Spleen (tissue), 11 donors: ENCODE results near the gene METTL21C. TPM values are rescaled to one million over a fixed set of nuclear protein-coding genes. Genes with fewer than 3 reads are reported as not detected.

Source experiments
- DNase-seq: peaks from one replicate; pipeline ENCODE4 v3.0.0-alpha.2; 2020
- H3K27ac ChIP-seq, 8 donors: fragments of 200-600 bp; sonication (generic) in 7 of 8; 1 replicate in 4 of 8; 2 replicates in 4 of 8; pipeline versions ENCODE4 v1.5.0 to v1.8.0; 2016 to 2021; ENCODE audit warnings: inconsistent platforms in 4 of 8, mild to moderate bottlenecking in 4 of 8, moderate library complexity in 1 of 8
- H3K27me3 ChIP-seq, 7 donors: fragments of 200-600 bp; sonication (generic) in 6 of 7; replicated peaks in 1 of 7; 1 replicate in 4 of 7; 2 replicates in 3 of 7; pipeline versions ENCODE4 v1.5.0 to v1.8.0; 2016 to 2021; ENCODE audit warnings: inconsistent platforms in 3 of 7, mild to moderate bottlenecking in 1 of 7
- H3K36me3 ChIP-seq, 6 donors: fragments of 200-600 bp; sonication (generic) in 5 of 6; 1 replicate in 4 of 6; 2 replicates in 2 of 6; pipeline versions ENCODE4 v1.5.0 to v1.8.0; 2016 to 2021; ENCODE audit warnings: inconsistent platforms in 2 of 6
- H3K4me1 ChIP-seq, 6 donors: fragments of 200-600 bp; sonication (generic) in 5 of 6; 1 replicate in 3 of 6; 2 replicates in 3 of 6; pipeline versions ENCODE4 v1.5.0 to v1.8.0; 2016 to 2021; ENCODE audit warnings: inconsistent platforms in 3 of 6
- H3K4me3 ChIP-seq, 8 donors: fragments of 200-600 bp; sonication (generic) in 7 of 8; 1 replicate in 4 of 8; 2 replicates in 4 of 8; pipeline versions ENCODE4 v1.5.0 to v1.8.0; 2016 to 2021; ENCODE audit warnings: inconsistent platforms in 4 of 8, mild to moderate bottlenecking in 4 of 8, moderate library complexity in 2 of 8
- H3K9me3 ChIP-seq, 8 donors: fragments of 200-600 bp; sonication (generic) in 7 of 8; 1 replicate in 4 of 8; 2 replicates in 4 of 8; pipeline versions ENCODE4 v1.5.0 to v1.8.0; 2016 to 2021; ENCODE audit warnings: inconsistent platforms in 4 of 8
- POLR2A ChIP-seq, 3 donors: fragments of 450-650 bp; IDR thresholded peaks; one replicate each; pipeline ENCODE4 v1.5.1; 2017; ENCODE audit warnings: antibody characterized with exemption in 3 of 3, mild to moderate bottlenecking in 1 of 3
- POLR2AphosphoS5 ChIP-seq, 3 donors: sonication (generic); formaldehyde crosslinking; IDR thresholded peaks; one replicate each; pipeline ENCODE4 v1.5.1; 2017; ENCODE audit warnings: antibody characterized with exemption in 3 of 3
- WGBS, 5 donors: extraction: QIAGEN DNeasy Blood & Tissue Kit in 3 of 5; methylation state at CpG; one replicate each; pipeline versions ENCODE4 v1.1.5 to v1.1.7; 2013 to 2018; 5-methylcytosine and 5-hydroxymethylcytosine counted together
- intact Hi-C: fragments of 100-400 bp; cut with DNase I; formaldehyde crosslinking; loops from one replicate; pipeline ENCODE4 v1.15.0; 2023; ENCODE audit warnings: low total_unique reads
- polyA plus RNA-seq, 3 donors: library from polyadenylated mRNA; stranded (reverse); fragments of 200-250 nt; gene quantifications; one replicate each; pipeline ENCODE4 v1.2.1, GENCODE V29; 2013
- total RNA-seq, 7 donors: library from RNA; depleted of rRNA in 3 of 7; stranded (reverse); fragments of >200 nt in 3 of 7; fragmentation: NEBNext Ultra II Directional in 4 of 7; extraction: Animal tissue kit (Norgen Biotek cat#: 25700) in 4 of 7; gene quantifications; one replicate each; pipeline versions ENCODE4 v1.1.0 to v1.2.1, GENCODE V29; 2016 to 2021
- TF ChIP-seq, protein P1 (sequence below), 11 experiments: fragments of 200-600 bp in 7 of 11; fragments of 450-650 bp in 4 of 11; sonication (generic) in 4 of 11; IDR thresholded peaks in 8 of 11; conservative IDR thresholded peaks in 3 of 11; 1 replicate in 7 of 11; 2 replicates in 4 of 11; pipeline versions ENCODE4 v1.4.0 to v1.8.0; 2016 to 2021; ENCODE audit warnings: antibody characterized with exemption in 11 of 11, inconsistent platforms in 4 of 11, mild to moderate bottlenecking in 1 of 11
- donor health status: healthy with polysubstance abuse.
- donor health status: DM: no; HTN: no; CAD: no; lungs with moderate emphysema.
- donor health status: DM: no; HTN: no; CAD: no.
- donor health status: Bipolar disorder and iron deficiency.
- donor health status: healthy.
- donor health status: DM: no; HTN: no; CAD: no.
- donor health status: DM: yes; HTN: yes; CAD: no.

METTL21C gene
- total and polyA plus RNA-seq, 10 donors: not detected

DNA sequence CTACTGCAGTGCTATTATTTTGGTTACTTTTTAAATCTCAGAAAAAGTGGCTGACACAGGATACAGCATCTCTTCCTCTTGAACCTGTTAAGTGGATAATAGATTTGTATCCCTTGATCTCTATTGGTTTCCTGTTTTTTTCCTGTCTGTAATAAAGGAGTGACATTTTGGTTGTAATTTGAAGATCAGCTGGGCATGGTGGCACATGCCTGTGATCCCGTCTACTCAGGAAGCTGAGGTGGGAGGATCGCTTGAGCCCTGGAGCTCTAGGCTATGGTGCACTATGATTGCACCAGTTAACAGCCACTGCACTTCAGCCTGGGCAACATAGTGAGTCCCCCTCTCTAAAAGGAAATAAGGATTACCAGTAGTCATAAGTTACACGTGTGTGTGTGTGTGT, 46.8 kb downstream of the METTL21C start:
- TF ChIP-seq POLR2A (IDR thresholded peaks at IDR 0.05) (no peak), POLR2AphosphoS5 (IDR thresholded peaks at IDR 0.05) (no peak)
- TF ChIP-seq, protein P1, sequence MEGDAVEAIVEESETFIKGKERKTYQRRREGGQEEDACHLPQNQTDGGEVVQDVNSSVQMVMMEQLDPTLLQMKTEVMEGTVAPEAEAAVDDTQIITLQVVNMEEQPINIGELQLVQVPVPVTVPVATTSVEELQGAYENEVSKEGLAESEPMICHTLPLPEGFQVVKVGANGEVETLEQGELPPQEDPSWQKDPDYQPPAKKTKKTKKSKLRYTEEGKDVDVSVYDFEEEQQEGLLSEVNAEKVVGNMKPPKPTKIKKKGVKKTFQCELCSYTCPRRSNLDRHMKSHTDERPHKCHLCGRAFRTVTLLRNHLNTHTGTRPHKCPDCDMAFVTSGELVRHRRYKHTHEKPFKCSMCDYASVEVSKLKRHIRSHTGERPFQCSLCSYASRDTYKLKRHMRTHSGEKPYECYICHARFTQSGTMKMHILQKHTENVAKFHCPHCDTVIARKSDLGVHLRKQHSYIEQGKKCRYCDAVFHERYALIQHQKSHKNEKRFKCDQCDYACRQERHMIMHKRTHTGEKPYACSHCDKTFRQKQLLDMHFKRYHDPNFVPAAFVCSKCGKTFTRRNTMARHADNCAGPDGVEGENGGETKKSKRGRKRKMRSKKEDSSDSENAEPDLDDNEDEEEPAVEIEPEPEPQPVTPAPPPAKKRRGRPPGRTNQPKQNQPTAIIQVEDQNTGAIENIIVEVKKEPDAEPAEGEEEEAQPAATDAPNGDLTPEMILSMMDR (IDR thresholded peaks at IDR 0.05 in 8 of 11, conservative IDR thresholded peaks at IDR 0.05 in 3 of 11): no peak
- Histone ChIP-seq H3K9me3 (no peaks in the 10 kb centered on the region), H3K4me1 (no peaks in the 10 kb centered on the region), H3K27ac (no peak overlapping the region), H3K36me3 (peaks cover 0 to 100% (median 71%) of the 10 kb centered on the region in 6 donors), H3K4me3 (no peak overlapping the region), H3K27me3 (no peaks in the 10 kb centered on the region)
- WGBS, 5 donors: 52 to 77% (median 69%) methylated on average over 3 of the region's 3 CpGs
- intact Hi-C loops: loop anchor here (10.0 kb wide), 1 partner anchor 53 kb away; the partner anchor contains the start of gene TPP2
- no peak for DNase-seq

DNA sequence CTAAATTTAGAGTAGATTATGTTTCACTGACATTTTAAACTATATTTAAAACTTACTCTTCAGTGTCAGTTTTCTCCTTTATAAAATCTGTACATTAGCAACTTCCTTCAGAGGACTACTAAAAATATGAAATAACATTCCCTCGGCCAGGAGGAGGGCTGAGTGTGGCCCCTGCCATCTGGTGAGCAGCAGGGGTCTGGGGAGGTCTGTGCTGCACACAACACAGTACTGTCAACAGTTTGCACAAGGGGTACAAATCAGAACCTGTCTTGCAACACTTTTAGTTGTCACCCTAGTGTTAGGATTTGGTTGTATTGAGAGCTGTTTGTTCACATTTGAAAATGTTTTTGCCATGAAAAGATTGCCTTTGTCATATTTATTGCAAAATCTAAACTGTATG, 49.1 kb downstream of the METTL21C start:
- Histone ChIP-seq H3K4me1 (no peaks in the 10 kb centered on the region), H3K9me3 (no peaks in the 10 kb centered on the region), H3K27ac (no peak overlapping the region), H3K36me3 (peaks cover 0 to 100% (median 77%) of the 10 kb centered on the region in 6 donors), H3K27me3 (no peaks in the 10 kb centered on the region), H3K4me3 (no peak overlapping the region)
- intact Hi-C loops: loop anchor here (10.0 kb wide), 1 partner anchor 51 kb away; the partner anchor contains the start of gene TPP2
- TF ChIP-seq POLR2AphosphoS5 (IDR thresholded peaks at IDR 0.05) (no peak), POLR2A (IDR thresholded peaks at IDR 0.05) (no peak)
- TF ChIP-seq, protein P1 (IDR thresholded peaks at IDR 0.05 in 8 of 11, conservative IDR thresholded peaks at IDR 0.05 in 3 of 11): no peak
- 81 to 96% (median 88%) methylated on average over 1 of the region's 1 CpG for WGBS, 5 donors
- DNase-seq: no peak

DNA sequence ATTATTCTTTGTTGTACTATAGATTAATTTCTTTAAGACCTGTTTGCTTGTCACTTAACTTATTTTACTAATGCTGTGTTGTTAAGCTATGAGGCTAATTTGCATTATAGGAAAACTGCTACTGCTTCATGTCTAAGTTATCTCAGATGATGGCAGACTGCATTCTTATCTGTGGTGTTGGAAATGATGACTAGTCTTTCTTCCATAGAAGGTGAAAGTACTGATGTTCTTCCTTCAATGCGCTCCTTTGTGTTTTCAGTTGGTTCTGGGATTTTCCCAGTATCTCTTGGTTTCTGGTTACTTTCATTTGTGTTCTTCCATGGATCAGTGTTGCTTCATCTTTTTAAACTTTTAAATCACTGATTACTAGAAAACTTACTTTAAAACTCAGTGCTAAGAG, 51.2 kb downstream of the METTL21C start:
- Histone ChIP-seq H3K4me1 (peaks cover 0 to 3% (median 0%) of the 10 kb centered on the region in 6 donors), H3K36me3 (peaks cover 0 to 100% (median 73%) of the 10 kb centered on the region in 6 donors), H3K27me3 (no peaks in the 10 kb centered on the region), H3K4me3 (no peak overlapping the region), H3K9me3 (no peaks in the 10 kb centered on the region), H3K27ac (no peak overlapping the region)
- TF ChIP-seq POLR2AphosphoS5 (IDR thresholded peaks at IDR 0.05): no peak
- TF ChIP-seq, protein P1 (IDR thresholded peaks at IDR 0.05 in 8 of 11, conservative IDR thresholded peaks at IDR 0.05 in 3 of 11): no peak
- TF ChIP-seq POLR2A (IDR thresholded peaks at IDR 0.05): no peak
- DNase-seq: no peak
- WGBS, 5 donors: 86 to 97% (median 92%) methylated on average over 1 of the region's 1 CpG
- intact Hi-C loops: loop anchor here (10.0 kb wide), 1 partner anchor 49 kb away; the partner anchor contains the start of gene TPP2

DNA sequence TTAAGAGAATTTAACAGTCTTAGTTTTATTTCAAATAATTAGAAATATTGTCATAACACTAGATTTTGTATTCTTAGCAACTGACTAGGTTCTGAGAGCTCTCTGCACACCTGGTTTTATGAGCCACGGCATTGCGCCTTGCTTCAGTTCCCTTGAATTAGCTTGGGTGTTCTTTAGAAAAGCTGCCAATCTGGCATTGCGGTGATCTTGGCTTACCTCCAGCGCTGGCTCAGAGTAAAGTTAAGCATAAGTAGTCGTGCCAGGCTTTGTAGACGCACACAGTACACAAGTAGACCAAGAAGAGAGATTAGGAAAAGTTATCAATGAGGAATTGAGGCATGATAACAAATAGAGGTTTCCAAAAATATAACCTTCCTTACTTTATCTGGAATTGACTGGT, 52.4 kb downstream of the METTL21C start:
- Histone ChIP-seq H3K4me3 (no peak overlapping the region), H3K27ac (no peak overlapping the region), H3K27me3 (no peaks in the 10 kb centered on the region), H3K9me3 (no peaks in the 10 kb centered on the region), H3K36me3 (peaks cover 0 to 100% (median 75%) of the 10 kb centered on the region in 6 donors), H3K4me1 (peaks cover 0 to 9% (median 0%) of the 10 kb centered on the region in 6 donors)
- WGBS, 5 donors: 94 to 98% (median 95%) methylated on average over 6 of the region's 6 CpGs
- DNase-seq: no peak
- no peak for TF ChIP-seq POLR2AphosphoS5 (IDR thresholded peaks at IDR 0.05)
- TF ChIP-seq POLR2A (IDR thresholded peaks at IDR 0.05): no peak
- TF ChIP-seq, protein P1 (IDR thresholded peaks at IDR 0.05 in 8 of 11, conservative IDR thresholded peaks at IDR 0.05 in 3 of 11): no peak
- intact Hi-C loops: loop anchor here (10.0 kb wide), 1 partner anchor 48 kb away; the partner anchor contains the start of gene TPP2
